ENCODE results near the gene CROCC2.
A peak's percentile ranks its signal among the peaks of the same experiment; 100 is the strongest.

Gene CROCC2

GRCh38 chr2:240898108-240898730 is 7.9 kb upstream of the CROCC2 start:
- Histone ChIP-seq H4K20me1 (no peaks in the 10 kb centered on the region), H3K4me2 (peak overlapping the region; percentile 70), H3K9ac (no peak overlapping the region), H3K36me3 (no peaks in the 10 kb centered on the region), H3K4me1 (peaks cover 59% of the 10 kb centered on the region), H3K9me3 (no peaks in the 10 kb centered on the region), H3K27me3 (no peaks in the 10 kb centered on the region), H3K27ac (peak overlapping the region; percentile 15; the same call in 1 of the 2 replicates), H3K4me3 (no peak overlapping the region)
- no peak for TF ChIP-seq Cebpa-rat (IDR thresholded peaks at IDR 0.05)

- no peaks in the 10 kb centered on the region for H3K36me3 ChIP-seq
- TF ChIP-seq Cebpa-rat (IDR thresholded peaks at IDR 0.05) = no peak
- H3K4me3 ChIP-seq = no peak overlapping the region
- H3K4me1 ChIP-seq = peaks cover 59% of the 10 kb centered on the region
- no peaks in the 10 kb centered on the region for H3K27me3 ChIP-seq
- H3K9ac ChIP-seq = no peak overlapping the region
- H3K27ac ChIP-seq = 0 out of 2 replicates have a peak overlapping the region, but pooled peaks have one; percentile 15
- H3K9me3 ChIP-seq = no peaks in the 10 kb centered on the region
- H3K4me2 ChIP-seq = peak overlapping the region; percentile 70
- no peaks in the 10 kb centered on the region for H4K20me1 ChIP-seq
These were observed 7.2 kb upstream of the CROCC2 start for GRCh38 chr2:240898731-240899467.

- Histone ChIP-seq H3K27me3 (no peaks in the 10 kb centered on the region), H4K20me1 (peaks cover under 1% of the 10 kb centered on the region), H3K4me3 (no peak overlapping the region), H3K36me3 (no peaks in the 10 kb centered on the region), H3K4me2 (peak overlapping the region; percentile 70; the same call in 1 of the 2 replicates), H3K27ac (no peak overlapping the region), H3K4me1 (peaks cover 64% of the 10 kb centered on the region), H3K9me3 (no peaks in the 10 kb centered on the region), H3K9ac (no peak overlapping the region)
- no peak for TF ChIP-seq Cebpa-rat (IDR thresholded peaks at IDR 0.05)
These were observed 6.7 kb upstream of the CROCC2 start for GRCh38 chr2:240899468-240899865.

- Histone ChIP-seq H4K20me1 (peaks cover 9% of the 10 kb centered on the region), H3K9ac (no peak overlapping the region), H3K4me3 (no peak overlapping the region), H3K9me3 (no peaks in the 10 kb centered on the region), H3K36me3 (no peaks in the 10 kb centered on the region), H3K4me2 (no peak overlapping the region), H3K27me3 (no peaks in the 10 kb centered on the region), H3K27ac (no peak overlapping the region), H3K4me1 (peaks cover 72% of the 10 kb centered on the region)
- TF ChIP-seq Cebpa-rat (IDR thresholded peaks at IDR 0.05) = no peak
These were observed 5.8 kb upstream of the CROCC2 start for GRCh38 chr2:240900141-240900860.

GRCh38 chr2:240901986-240902614 is 4.0 kb upstream of the CROCC2 start:
- no peak for TF ChIP-seq Cebpa-rat (IDR thresholded peaks at IDR 0.05)
- Histone ChIP-seq H3K9ac (no peak overlapping the region), H3K27me3 (no peaks in the 10 kb centered on the region), H3K4me2 (peak overlapping the region; percentile 98; the same call in 1 of the 2 replicates), H3K4me1 (peaks cover 78% of the 10 kb centered on the region), H3K27ac (no peak overlapping the region), H3K4me3 (no peak overlapping the region), H3K9me3 (no peaks in the 10 kb centered on the region), H3K36me3 (no peaks in the 10 kb centered on the region), H4K20me1 (peaks cover 23% of the 10 kb centered on the region)

GRCh38 chr2:240902615-240903041 is 3.5 kb upstream of the CROCC2 start:
- Histone ChIP-seq H3K36me3 (no peaks in the 10 kb centered on the region), H3K4me2 (peak overlapping the region; percentile 98; the same call in 1 of the 2 replicates), H3K9ac (no peak overlapping the region), H3K27ac (no peak overlapping the region), H3K4me3 (no peak overlapping the region), H3K4me1 (peaks cover 76% of the 10 kb centered on the region), H4K20me1 (peaks cover 23% of the 10 kb centered on the region), H3K27me3 (no peaks in the 10 kb centered on the region), H3K9me3 (no peaks in the 10 kb centered on the region)
- no peak for TF ChIP-seq Cebpa-rat (IDR thresholded peaks at IDR 0.05)

- Histone ChIP-seq H3K9ac (no peak overlapping the region), H3K4me2 (peak overlapping the region; percentile 98; the same call in 1 of the 2 replicates), H4K20me1 (peaks cover 23% of the 10 kb centered on the region), H3K4me3 (no peak overlapping the region), H3K27me3 (no peaks in the 10 kb centered on the region), H3K9me3 (no peaks in the 10 kb centered on the region), H3K4me1 (peaks cover 68% of the 10 kb centered on the region), H3K27ac (no peak overlapping the region), H3K36me3 (no peaks in the 10 kb centered on the region)
- TF ChIP-seq Cebpa-rat (IDR thresholded peaks at IDR 0.05) = no peak
These were observed 2.7 kb upstream of the CROCC2 start for GRCh38 chr2:240903191-240904060.

- H3K4me3 ChIP-seq = peak overlapping the region; percentile 2; the same call in 1 of the 2 replicates
- H3K9me3 ChIP-seq = no peaks in the 10 kb centered on the region
- peak overlapping the region; percentile 98 for H3K4me2 ChIP-seq
- H3K9ac ChIP-seq = 0 out of 2 replicates have a peak overlapping the region, but pooled peaks have one; percentile 26
- H4K20me1 ChIP-seq = peaks cover 23% of the 10 kb centered on the region
- H3K4me1 ChIP-seq = peaks cover 60% of the 10 kb centered on the region
- H3K36me3 ChIP-seq = no peaks in the 10 kb centered on the region
- TF ChIP-seq Cebpa-rat (IDR thresholded peaks at IDR 0.05) = no peak
- peak overlapping the region; percentile 63; the same call in 1 of the 2 replicates for H3K27ac ChIP-seq
- H3K27me3 ChIP-seq = no peaks in the 10 kb centered on the region
These were observed 1.6 kb upstream of the CROCC2 start for GRCh38 chr2:240904216-240905175.

Data from BLaER1 (cell line).